Activated T-helper 1 cell treated with anti-CD3 and anti-CD28 coated beads, Interleukin-12 subunit alpha, Interleukin-12 subunit beta, Interleukin-2, Interleukin-4 antibody, amounts not matched to agents 30 ng/mL and 10 ng/mL and 1 ng/mL, durations not matched to agents 14 hours and 24 hours and 36 hours (primary cell): ENCODE data around the gene ONECUT1. TPM values are rescaled to one million over a fixed set of nuclear protein-coding genes. Genes with fewer than 3 reads are reported as not detected.

Experiments
- DNase-seq: peaks from one replicate; pipeline ENCODE4 v3.0.0; 2021; ENCODE audit warnings: low spot score
- H3K27ac Mint-ChIP-seq: one replicate; pipeline ENCODE4 v1.8.0; 2021; ENCODE audit warnings: mild to moderate bottlenecking, mixed read lengths
- H3K27me3 Mint-ChIP-seq: one replicate; pipeline ENCODE4 v1.8.0; 2022; ENCODE audit warnings: mild to moderate bottlenecking, moderate library complexity, mixed read lengths; ENCODE audit not compliant: insufficient read depth
- H3K36me3 Mint-ChIP-seq: one replicate; pipeline ENCODE4 v1.8.0; 2021; ENCODE audit warnings: low read depth, mixed read lengths
- H3K4me1 Mint-ChIP-seq: one replicate; pipeline ENCODE4 v1.8.0; 2021; ENCODE audit warnings: low read depth, mixed read lengths
- H3K4me3 Mint-ChIP-seq: one replicate; pipeline ENCODE4 v1.8.0; 2021; ENCODE audit warnings: mild to moderate bottlenecking, moderate library complexity, mixed read lengths
- H3K9me3 Mint-ChIP-seq: one replicate; pipeline ENCODE4 v1.8.0; 2021; ENCODE audit warnings: mixed read lengths
- intact Hi-C: fragments of 100-400 bp; cut with micrococcal nuclease; formaldehyde crosslinking; loops from one replicate; pipeline ENCODE4 v1.15.1; 2024
- total RNA-seq: library from RNA; stranded (reverse); gene quantifications from 2 replicates; pipeline ENCODE4 v1.2.3, GENCODE V29; 2022

ONECUT1 gene
- total RNA-seq, 1 donor from 2014 or later, result not detected

GRCh38 chr15:52783929-52784798, 6.0 kb downstream of the ONECUT1 start:
- peaks cover 78% of the 10 kb centered on the region for H3K27me3 Mint-ChIP-seq
- H3K36me3 Mint-ChIP-seq, result no peaks in the 10 kb centered on the region
- no peaks in the 10 kb centered on the region for H3K9me3 Mint-ChIP-seq
- H3K27ac Mint-ChIP-seq, result peak overlapping the region; percentile 44
- DNase-seq, result no peak
- H3K4me1 Mint-ChIP-seq, result peaks cover 26% of the 10 kb centered on the region
- no peak overlapping the region for H3K4me3 Mint-ChIP-seq
- intact Hi-C loops, result loop anchor here (10.0 kb wide), 1 partner anchor 931 kb away; no protein-coding TSS in a partner anchor

DNA sequence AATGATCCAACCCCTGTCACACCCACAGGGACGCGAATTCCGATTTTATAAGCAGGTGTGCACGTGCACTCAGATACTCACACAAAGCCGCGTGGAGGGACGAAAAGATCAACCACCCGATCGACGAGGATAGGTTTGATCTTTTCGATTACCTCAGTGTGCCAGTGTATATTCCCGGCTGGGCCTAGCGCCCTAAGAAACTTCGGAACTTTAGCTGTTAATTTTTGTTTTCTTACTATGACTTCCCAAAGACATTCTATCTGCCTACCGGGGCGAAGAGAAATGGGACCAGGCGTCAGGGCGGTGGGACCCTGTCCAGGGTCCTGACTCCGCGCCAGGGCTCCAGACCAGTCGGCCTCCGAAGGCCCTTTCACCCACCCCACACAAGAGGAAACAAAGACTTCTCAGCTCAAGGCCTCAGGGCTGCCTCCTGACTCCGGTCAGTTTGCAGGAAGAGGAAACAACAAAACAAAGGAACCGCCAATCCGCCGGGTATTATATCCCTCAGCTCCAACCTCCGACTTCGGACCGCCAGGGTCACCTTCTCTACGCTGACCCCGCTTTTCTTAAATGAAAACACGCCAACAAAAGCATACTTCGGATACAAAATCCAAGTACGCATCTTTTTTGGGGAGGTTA, 6.8 kb downstream of the ONECUT1 start:
- Mint-ChIP-seq H3K27me3 (peaks cover 78% of the 10 kb centered on the region), H3K9me3 (no peaks in the 10 kb centered on the region), H3K36me3 (no peaks in the 10 kb centered on the region), H3K27ac (peak overlapping the region; percentile 29), H3K4me1 (peaks cover 26% of the 10 kb centered on the region), H3K4me3 (no peak overlapping the region)
- DNase-seq, result no peak
- intact Hi-C loops, result loop anchor here (10.0 kb wide), 1 partner anchor 931 kb away; no protein-coding TSS in a partner anchor

- Mint-ChIP-seq H3K36me3 (no peaks in the 10 kb centered on the region), H3K4me1 (peaks cover 26% of the 10 kb centered on the region), H3K9me3 (no peaks in the 10 kb centered on the region), H3K4me3 (no peak overlapping the region), H3K27ac (no peak overlapping the region), H3K27me3 (peaks cover 75% of the 10 kb centered on the region)
- intact Hi-C loops, result loop anchor here (10.0 kb wide), 1 partner anchor 932 kb away; no protein-coding TSS in a partner anchor
- DNase-seq, result no peak
Observed at GRCh38 chr15:52782514-52782913, 7.6 kb downstream of the ONECUT1 start.

DNA sequence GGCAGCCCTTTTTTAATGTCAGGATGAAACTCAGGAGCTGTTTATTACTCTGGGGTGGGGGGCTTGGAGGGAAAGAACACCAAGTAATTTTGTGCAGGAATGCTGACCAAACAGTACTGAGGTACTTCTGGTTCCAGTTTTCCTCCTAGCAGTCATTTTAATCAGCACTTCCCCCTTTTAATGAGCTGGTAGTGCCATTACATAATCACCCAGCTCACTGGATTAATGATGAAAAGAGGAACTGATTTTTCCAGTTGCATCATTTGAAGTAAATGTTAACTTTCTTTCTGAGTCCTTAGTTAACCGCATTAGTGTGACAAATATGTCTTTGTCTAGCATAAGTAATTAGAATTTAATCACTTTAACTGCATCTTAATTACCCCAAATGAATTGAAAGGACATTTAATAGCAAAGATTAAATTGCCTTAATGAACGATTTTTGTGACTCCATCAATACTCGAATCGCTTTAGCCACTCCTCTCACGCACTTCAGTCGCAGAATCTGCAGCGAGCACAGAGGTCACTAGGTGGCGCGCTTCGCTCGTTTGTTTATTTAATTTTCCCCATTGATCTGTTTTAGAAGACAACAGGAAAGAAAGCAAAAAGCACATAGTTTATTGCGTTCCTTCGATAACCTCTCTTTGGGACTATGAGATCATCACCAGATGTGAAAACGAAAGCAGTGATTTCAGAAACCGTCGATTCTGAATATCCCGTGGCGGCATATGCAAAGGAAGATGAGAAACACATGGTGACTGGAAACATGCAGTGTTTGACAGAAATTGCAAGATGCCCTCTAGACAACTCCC, 9.8 kb downstream of the ONECUT1 start:
- peaks cover 72% of the 10 kb centered on the region for H3K27me3 Mint-ChIP-seq
- H3K9me3 Mint-ChIP-seq, result no peaks in the 10 kb centered on the region
- DNase-seq, result peak; percentile 57
- intact Hi-C loops, result loop anchor here (2.0 to 10.0 kb wide), 2 partner anchors 416 to 934 kb away; no protein-coding TSS in a partner anchor
- peaks cover 26% of the 10 kb centered on the region for H3K4me1 Mint-ChIP-seq
- H3K27ac Mint-ChIP-seq, result no peak overlapping the region
- no peaks in the 10 kb centered on the region for H3K36me3 Mint-ChIP-seq
- H3K4me3 Mint-ChIP-seq, result peak overlapping the region; percentile 47

GRCh38 chr15:52778457-52778856, 11.7 kb downstream of the ONECUT1 start:
- Mint-ChIP-seq H3K4me3 (no peak overlapping the region), H3K9me3 (no peaks in the 10 kb centered on the region), H3K27ac (no peak overlapping the region), H3K36me3 (no peaks in the 10 kb centered on the region), H3K4me1 (peaks cover 23% of the 10 kb centered on the region), H3K27me3 (peaks cover 71% of the 10 kb centered on the region)
- DNase-seq, result no peak
- intact Hi-C loops, result no loop called here

- DNase-seq, result no peak
- Mint-ChIP-seq H3K27me3 (peaks cover 49% of the 10 kb centered on the region), H3K27ac (no peak overlapping the region)
Observed at GRCh38 chr15:52772766-52773165, 17.4 kb downstream of the ONECUT1 start.

DNA sequence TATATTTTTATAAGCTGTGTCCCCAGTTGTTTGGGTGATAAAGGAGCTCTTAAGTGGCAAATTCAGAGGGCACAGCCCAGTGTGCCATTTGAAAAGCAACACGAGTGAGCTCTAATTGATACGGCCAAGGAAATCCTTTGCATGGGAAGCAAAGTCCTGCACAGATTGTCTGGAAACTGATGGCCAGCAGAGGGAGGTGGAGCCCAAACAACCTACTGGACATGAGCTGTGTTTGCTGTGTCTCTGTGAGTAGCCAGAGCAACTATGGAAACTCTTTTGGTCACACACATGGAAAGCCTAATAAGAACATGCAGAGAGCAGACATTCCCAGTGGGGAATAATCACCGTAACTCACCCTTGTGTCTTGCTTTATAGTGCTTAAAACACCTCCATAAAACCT, 24.4 kb downstream of the ONECUT1 start:
- H3K4me1 Mint-ChIP-seq, result no peaks in the 10 kb centered on the region
- no peaks in the 10 kb centered on the region for H3K36me3 Mint-ChIP-seq
- H3K9me3 Mint-ChIP-seq, result no peaks in the 10 kb centered on the region
- peaks cover 26% of the 10 kb centered on the region for H3K27me3 Mint-ChIP-seq
- no peak overlapping the region for H3K27ac Mint-ChIP-seq
- intact Hi-C loops, result no loop called here
- DNase-seq, result no peak
- no peak overlapping the region for H3K4me3 Mint-ChIP-seq

More at GRCh38 chr15:52772766-52773165, 17.4 kb downstream of the ONECUT1 start:
- H3K4me1 Mint-ChIP-seq, result no peaks in the 10 kb centered on the region
- intact Hi-C loops, result no loop called here
- no peak overlapping the region for H3K4me3 Mint-ChIP-seq
- no peaks in the 10 kb centered on the region for H3K9me3 Mint-ChIP-seq
- H3K36me3 Mint-ChIP-seq, result no peaks in the 10 kb centered on the region

DNA sequence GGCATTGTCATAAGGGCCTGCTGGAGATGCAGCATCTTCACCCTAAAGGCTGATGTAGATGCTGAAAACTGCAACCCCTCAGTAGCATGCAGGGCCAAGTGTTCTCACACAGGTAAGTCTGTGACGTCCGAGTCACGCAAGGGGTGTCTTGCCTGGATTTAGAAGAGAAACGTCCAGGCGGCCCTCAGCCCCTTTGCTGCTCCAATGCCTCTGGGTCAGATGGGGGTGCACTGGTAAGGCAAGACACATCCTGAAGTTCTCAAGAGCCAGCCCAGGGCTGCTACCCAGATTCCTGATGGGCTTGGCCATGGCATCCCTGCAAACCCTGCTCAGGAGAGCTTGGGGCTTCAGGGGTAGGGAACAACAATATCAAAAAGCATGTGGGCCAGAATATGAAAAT, 25.4 kb downstream of the ONECUT1 start:
- Mint-ChIP-seq H3K4me3 (no peak overlapping the region), H3K27ac (no peak overlapping the region)
- no peak for DNase-seq

DNA sequence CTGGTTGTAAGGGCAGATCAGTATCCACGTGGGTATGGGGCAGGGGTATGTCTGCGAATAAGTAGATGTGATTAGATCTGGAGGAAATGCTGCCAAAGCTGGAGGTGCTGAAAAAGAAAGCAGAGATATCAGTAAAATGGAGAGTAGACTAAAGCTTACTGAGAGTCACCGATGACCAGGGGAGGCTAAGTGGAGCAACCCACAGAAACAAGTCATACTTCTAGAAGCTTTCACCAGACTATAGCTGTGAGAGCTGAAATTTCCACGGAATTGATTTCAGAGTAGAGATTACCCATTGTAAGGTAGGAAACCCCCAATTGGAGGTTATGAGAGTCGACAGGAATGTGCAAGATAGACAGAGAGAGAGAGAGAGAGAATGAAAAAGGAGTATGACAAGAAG, 27.5 kb downstream of the ONECUT1 start:
- Mint-ChIP-seq H3K9me3 (no peaks in the 10 kb centered on the region), H3K4me3 (no peak overlapping the region), H3K27me3 (peaks cover 18% of the 10 kb centered on the region), H3K27ac (no peak overlapping the region), H3K4me1 (no peaks in the 10 kb centered on the region), H3K36me3 (no peaks in the 10 kb centered on the region)
- intact Hi-C loops, result no loop called here
- DNase-seq, result no peak

More for the DNA sequence above, 25.4 kb downstream of the ONECUT1 start:
- no peaks in the 10 kb centered on the region for H3K36me3 Mint-ChIP-seq
- peaks cover 22% of the 10 kb centered on the region for H3K27me3 Mint-ChIP-seq
- H3K9me3 Mint-ChIP-seq, result no peaks in the 10 kb centered on the region
- intact Hi-C loops, result no loop called here
- no peaks in the 10 kb centered on the region for H3K4me1 Mint-ChIP-seq

DNA sequence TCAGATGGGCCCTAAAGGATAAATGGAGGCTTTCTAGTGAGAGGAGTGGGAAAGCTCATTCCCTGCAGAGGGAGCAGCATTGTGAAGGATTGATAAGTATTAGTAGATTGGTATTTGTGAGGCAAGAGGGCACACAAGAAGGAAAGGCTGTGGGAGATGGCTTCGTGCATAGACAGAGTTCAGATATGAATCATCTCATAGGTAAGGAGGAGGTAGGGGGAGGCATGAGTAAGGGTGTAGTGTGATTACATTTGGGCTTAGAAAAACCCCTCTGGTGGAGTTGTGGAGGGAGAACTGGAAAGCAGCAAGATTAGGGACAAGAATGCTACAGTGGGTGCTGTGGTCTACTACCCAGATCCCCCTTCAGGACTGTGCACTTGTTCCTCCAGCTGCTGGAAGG, 29.6 kb downstream of the ONECUT1 start:
- Mint-ChIP-seq H3K36me3 (no peaks in the 10 kb centered on the region), H3K9me3 (no peaks in the 10 kb centered on the region), H3K27ac (no peak overlapping the region), H3K27me3 (peaks cover 29% of the 10 kb centered on the region), H3K4me3 (no peak overlapping the region), H3K4me1 (no peaks in the 10 kb centered on the region)
- intact Hi-C loops, result no loop called here
- DNase-seq, result no peak

DNA sequence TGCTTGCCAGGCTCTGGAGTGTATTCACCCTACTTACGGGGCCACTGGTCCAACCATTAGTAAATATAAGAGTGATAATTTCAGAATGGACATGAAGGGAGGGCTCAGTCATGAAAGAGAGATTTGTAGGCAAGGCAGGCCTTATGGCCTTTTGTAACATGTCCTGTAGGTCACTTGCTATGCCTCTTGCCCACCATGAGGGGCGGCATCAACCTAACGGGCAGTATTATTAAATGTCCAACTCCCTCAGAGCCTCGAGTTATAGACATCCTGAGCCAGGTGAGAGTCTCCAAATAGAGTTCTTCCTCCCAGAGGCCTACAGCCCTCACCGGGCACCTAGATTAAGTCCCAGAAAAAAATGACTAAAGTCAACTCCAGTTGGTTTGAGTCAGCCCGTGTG, 30.2 kb downstream of the ONECUT1 start:
- no peaks in the 10 kb centered on the region for H3K9me3 Mint-ChIP-seq
- peaks cover 34% of the 10 kb centered on the region for H3K27me3 Mint-ChIP-seq
- no peak overlapping the region for H3K4me3 Mint-ChIP-seq
- intact Hi-C loops, result no loop called here
- H3K4me1 Mint-ChIP-seq, result no peaks in the 10 kb centered on the region
- DNase-seq, result no peak
- H3K27ac Mint-ChIP-seq, result no peak overlapping the region
- H3K36me3 Mint-ChIP-seq, result no peaks in the 10 kb centered on the region

- Mint-ChIP-seq H3K36me3 (no peaks in the 10 kb centered on the region), H3K27ac (no peak overlapping the region), H3K4me1 (no peaks in the 10 kb centered on the region), H3K9me3 (no peaks in the 10 kb centered on the region), H3K27me3 (peaks cover 52% of the 10 kb centered on the region), H3K4me3 (no peak overlapping the region)
- no peak for DNase-seq
- intact Hi-C loops, result no loop called here
Observed at GRCh38 chr15:52757496-52757895, 32.6 kb downstream of the ONECUT1 start.
